GM12878 (cell line): ENCODE measurements around the gene GNB5. TPM values are rescaled to one million over a fixed set of nuclear protein-coding genes. Genes with fewer than 3 reads are reported as not detected.

Source experiments
- ATAC-seq: fragments of 200-7000 bp; cut with Tn5 transposase; 3 replicates; pipeline ENCODE4 v1.9.1; 2020; ENCODE audit warnings: mild to moderate bottlenecking, moderate library complexity
- BruUV-seq: library from RNA; stranded (reverse); fragments of 400-500 nt; replicated peaks from 2 replicates; lab custom pipeline; 2021; lab: Mats Ljungman, UMichigan
- CTCF ChIA-PET: fragments of 300-600 bp; sonication (Branson Sonifier 250); formaldehyde crosslinking; extraction: SDS; loops from one replicate; lab custom pipeline; 2021; ENCODE audit warnings: inconsistent platforms; lab: Yijun Ruan, JAX
- POLR2A ChIA-PET: fragments of 350-600 bp; formaldehyde crosslinking; extraction: SDS; loops from one replicate; lab custom pipeline; 2021; ENCODE audit warnings: inconsistent platforms; lab: Charles Lee
- RAD21 ChIA-PET: fragments of 300-600 bp; sonication (Branson Sonifier 250); formaldehyde crosslinking; loops from one replicate; lab custom pipeline; 2023; ENCODE audit warnings: antibody characterized with exemption; ENCODE audit not compliant: unreplicated experiment; lab: Charles Lee
- SMC1A ChIA-PET: fragments of 300-600 bp; sonication (Branson Sonifier 250); formaldehyde crosslinking; loops from one replicate; lab custom pipeline; 2023; ENCODE audit not compliant: unreplicated experiment, uncharacterized antibody; lab: Charles Lee
- DNase-seq: peaks from one replicate; pipeline ENCODE4 v3.0.0-alpha.2; 2011; ENCODE audit warnings: low read depth, low spot score
- FAIRE-seq: peaks from 3 replicates; lab custom pipeline; 2011; peaks lifted over from hg19 to GRCh38; lab: Jason Lieb, UNC
- H2AFZ ChIP-seq: 2 replicates; pipeline ENCODE4 v1.6.0; 2011; ENCODE audit warnings: low read depth, low read length, control low read depth; ENCODE audit not compliant: control insufficient read depth
- H3K27ac ChIP-seq: 2 replicates; pipeline ENCODE4 v1.5.1; 2011; ENCODE audit warnings: control low read depth; ENCODE audit not compliant: control insufficient read depth, insufficient read depth
- H3K27me3 ChIP-seq, 2 experiments: replicated peaks in 1 of 2; 2 replicates each; pipeline versions ENCODE4 v1.6.0 to v1.6.1; 2011; ENCODE audit warnings: low read length in 1 of 2; ENCODE audit not compliant: control insufficient read depth in 2 of 2, insufficient read depth in 2 of 2
- H3K36me3 ChIP-seq, 2 experiments: 2 replicates each; pipeline ENCODE4 v1.5.1; 2011; ENCODE audit warnings: low read length in 1 of 2; ENCODE audit not compliant: control insufficient read depth in 2 of 2, insufficient read depth in 2 of 2
- H3K4me1 ChIP-seq: 2 replicates; pipeline ENCODE4 v1.6.1; 2011; ENCODE audit warnings: mild to moderate bottlenecking, low read length, moderate library complexity, mixed read lengths; ENCODE audit not compliant: control insufficient read depth, insufficient read depth
- H3K4me2 ChIP-seq: 2 replicates; pipeline ENCODE4 v1.6.0; 2011; ENCODE audit warnings: control low read depth; ENCODE audit not compliant: control insufficient read depth, insufficient read depth
- H3K4me3 ChIP-seq: fragments of 200-600 bp; sonication (generic); 2 replicates; pipeline ENCODE4 v1.5.1; 2016
- H3K79me2 ChIP-seq: 2 replicates; pipeline ENCODE4 v1.6.0; 2011; ENCODE audit warnings: low read length; ENCODE audit not compliant: control insufficient read depth, insufficient read depth
- H3K9ac ChIP-seq: 2 replicates; pipeline ENCODE4 v1.8.0; 2011; ENCODE audit warnings: low read length, control low read depth, mixed read lengths; ENCODE audit not compliant: control insufficient read depth, insufficient read depth
- H3K9me3 ChIP-seq: replicated peaks from 3 replicates; pipeline ENCODE4 v1.5.1; 2011; ENCODE audit warnings: mild to moderate bottlenecking, low read length; ENCODE audit not compliant: control insufficient read depth, insufficient read depth
- H4K20me1 ChIP-seq: 2 replicates; pipeline ENCODE4 v1.6.0; 2011; ENCODE audit not compliant: control insufficient read depth, insufficient read depth
- ATF7 ChIP-seq: fragments of 450-650 bp; IDR thresholded peaks from 2 replicates; pipeline ENCODE4 v1.6.1; 2016; ENCODE audit warnings: low read depth, mild to moderate bottlenecking
- HCFC1 ChIP-seq: fragments of 150-350 bp; IDR thresholded peaks from 2 replicates; pipeline ENCODE4 v1.6.1; 2014; ENCODE audit warnings: low read length
- NFXL1 ChIP-seq: fragments of 450-650 bp; IDR thresholded peaks from 2 replicates; pipeline ENCODE4 v1.6.1; 2017; ENCODE audit warnings: antibody characterized with exemption, mild to moderate bottlenecking, borderline replicate concordance
- RAD21 ChIP-seq: IDR thresholded peaks from 2 replicates; pipeline ENCODE4 v1.6.1; 2011; ENCODE audit warnings: mild to moderate bottlenecking, low read depth, low read length, moderate library complexity; ENCODE audit not compliant: insufficient read depth
- SMC3 ChIP-seq: IDR thresholded peaks from 2 replicates; pipeline ENCODE4 v1.6.1; 2011; ENCODE audit warnings: low read length, improper control_type of control experiment, borderline replicate concordance
- STAT1 ChIP-seq: fragments of 450-650 bp; conservative IDR thresholded peaks from 2 replicates; pipeline ENCODE4 v1.6.1; 2014; ENCODE audit warnings: antibody characterized with exemption, mild to moderate bottlenecking
- WRNIP1 ChIP-seq: IDR thresholded peaks from 2 replicates; pipeline ENCODE4 v1.6.1; 2011; ENCODE audit warnings: low read depth, low read length, improper control_type of control experiment, borderline replicate concordance
- WGBS: methylation state at CpG from one replicate; pipeline ENCODE4 v1.1.6; 2016; ENCODE audit warnings: low lambda C conversion rate; ENCODE audit not compliant: insufficient replicate concordance, insufficient coverage; ENCODE audit errors: missing lambda C conversion rate; 5-methylcytosine and 5-hydroxymethylcytosine counted together
- in situ Hi-C: fragments of 300-500 bp; cut with MboI; formaldehyde crosslinking; loops from 9 replicates; pipeline ENCODE4 v1.14.3; 2018; ENCODE audit warnings: mixed read lengths
- intact Hi-C: fragments of 100-400 bp; cut with micrococcal nuclease; formaldehyde crosslinking; loops from one replicate; pipeline ENCODE4 v1.14.2; 2022; ENCODE audit not compliant: unreplicated experiment
- polyA plus RNA-seq, 11 experiments: library from polyadenylated mRNA; depleted of rRNA in 4 of 11; unstranded in 6 of 11; stranded (reverse) in 5 of 11; fragments of >200 nt; fragmentation: Nextera tagmentation in 4 of 11; fragmentation: Illumina TruSeq in 1 of 11; extraction: Ambion mirVana in 4 of 11; extraction: Trizol in 1 of 11; gene quantifications; 1 replicate in 1 of 11; 2 replicates in 10 of 11; pipeline versions ENCODE4 v1.2.1 to v1.2.3, GENCODE V29; 2011 to 2016; ENCODE audit warnings: inconsistent platforms in 2 of 11, missing spikeins in 2 of 11, low read depth in 1 of 11
- total RNA-seq, 4 experiments: library from RNA; depleted of rRNA in 3 of 4; stranded (reverse); fragments of >200 nt in 3 of 4; fragmentation: Illumina TruSeq in 1 of 4; extraction: Trizol in 1 of 4; gene quantifications; 2 replicates each; pipeline versions ENCODE4 v1.2.1 to v1.2.3, GENCODE V29; 2013 to 2021
- TF ChIP-seq, protein P1 (sequence below): fragments of 450-650 bp; conservative IDR thresholded peaks from 2 replicates; pipeline ENCODE4 v1.6.1; 2017; ENCODE audit warnings: mild to moderate bottlenecking, moderate library complexity
- TF ChIP-seq, protein P2 (sequence below), 3 experiments: IDR thresholded peaks in 2 of 3; conservative IDR thresholded peaks in 1 of 3; 2 replicates each; pipeline ENCODE4 v1.5.1; 2011; ENCODE audit warnings: low read depth in 3 of 3, low read length in 3 of 3, mild to moderate bottlenecking in 3 of 3, control low read depth in 2 of 3, moderate library complexity in 2 of 3, inconsistent platforms in 1 of 3, mixed read lengths in 1 of 3; ENCODE audit not compliant: control insufficient read depth in 2 of 3, insufficient read depth in 1 of 3; ENCODE audit errors: extremely low read depth in 1 of 3

GNB5 gene
- total and polyA plus RNA-seq, 10 of the 15 experiments (the other 5 are each of a cell fraction or from before 2014, with no cell fraction given), result 2.4 to 25.9 (median 15.2) TPM

DNA sequence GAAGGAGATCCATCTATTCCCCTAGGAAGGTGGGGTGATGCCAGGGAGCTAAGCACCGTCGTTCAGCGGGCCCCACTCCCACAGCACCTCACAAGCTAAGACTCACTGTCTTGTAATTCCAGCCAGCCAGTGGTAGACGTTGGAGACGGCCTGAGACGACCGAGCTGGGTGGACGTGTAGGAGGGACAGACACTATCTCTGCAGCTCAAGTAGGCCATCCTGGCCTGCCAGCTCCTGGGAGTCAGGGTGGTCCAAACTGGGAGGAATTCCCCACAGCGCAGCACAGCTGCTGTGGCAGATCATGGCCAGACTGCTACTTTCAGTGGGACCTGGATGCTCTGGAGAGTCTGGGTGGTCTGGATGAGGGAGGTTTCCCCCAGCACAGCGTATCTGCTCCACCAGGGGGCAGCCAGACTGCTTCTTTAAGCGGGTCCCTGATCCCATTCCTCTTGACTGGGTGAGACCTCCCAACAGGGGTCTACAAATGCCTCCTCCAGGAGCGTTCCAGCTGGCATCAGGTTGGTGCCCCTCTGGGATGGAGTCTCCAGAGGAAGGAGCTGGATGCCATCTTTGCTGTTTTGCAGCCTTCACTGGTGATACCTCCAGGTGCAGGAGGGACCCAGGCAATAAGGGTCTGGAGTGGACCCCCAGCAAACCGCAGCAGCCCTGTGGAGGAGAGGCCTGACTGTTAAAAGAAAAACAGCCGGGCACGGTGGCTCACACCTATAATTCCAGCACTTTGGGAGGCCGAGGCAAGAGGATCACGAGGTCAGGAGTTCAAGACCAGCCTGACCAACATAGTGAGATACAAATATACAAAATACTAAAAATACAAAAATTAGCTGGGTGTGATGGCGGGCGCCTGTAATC is 27.6 kb downstream of the GNB5 start:
- BruUV-seq, result no TSS peak
- no peak for DNase-seq
- WGBS, result 91% methylated on average over 19 of the region's 19 CpGs
- ChIA-PET SMC1A (interaction anchor here (0.9 to 3.6 kb wide), 4 partner anchors 19 to 64 kb away, joined by 3 to 11 read pairs (median 8); no protein-coding TSS in a partner anchor), RAD21 (no interaction called here), CTCF (interaction anchor here (1.0 to 4.7 kb wide), 10 partner anchors 9 to 340 kb away, joined by 3 to 38 read pairs (median 3); no protein-coding TSS in a partner anchor), POLR2A (interaction anchor here (0.7 kb wide), 1 partner anchor 49 kb away, joined by 8 read pairs; no protein-coding TSS in a partner anchor)
- ATAC-seq, result peak; percentile 71
- intact Hi-C loops (no loop called here), in situ Hi-C loops (no loop called here)
- H3K4me1 ChIP-seq, result no peaks in the 10 kb centered on the region
- no peak for FAIRE-seq
- no peaks in the 10 kb centered on the region for H3K9me3 ChIP-seq
- no peaks in the 10 kb centered on the region; a peak in 1 of 4 replicates for H3K36me3 ChIP-seq
- no peak overlapping the region for H3K27ac ChIP-seq
- no peaks in the 10 kb centered on the region for H3K79me2 ChIP-seq
- H2AFZ ChIP-seq, result no peak overlapping the region
- no peak overlapping the region for H3K4me3 ChIP-seq
- H3K4me2 ChIP-seq, result no peak overlapping the region
- no peak overlapping the region for H3K9ac ChIP-seq
- H4K20me1 ChIP-seq, result no peaks in the 10 kb centered on the region
- no peaks in the 10 kb centered on the region for H3K27me3 ChIP-seq
- TF ChIP-seq ATF7 (no peak), RAD21 (0 out of 2 replicates have a peak, but pooled peaks have one; percentile 14), HCFC1 (no peak), WRNIP1 (no peak), SMC3 (peak; percentile 7; the same call in 1 of the 2 replicates), NFXL1 (no peak), STAT1 (no peak)
- TF ChIP-seq, protein P1, sequence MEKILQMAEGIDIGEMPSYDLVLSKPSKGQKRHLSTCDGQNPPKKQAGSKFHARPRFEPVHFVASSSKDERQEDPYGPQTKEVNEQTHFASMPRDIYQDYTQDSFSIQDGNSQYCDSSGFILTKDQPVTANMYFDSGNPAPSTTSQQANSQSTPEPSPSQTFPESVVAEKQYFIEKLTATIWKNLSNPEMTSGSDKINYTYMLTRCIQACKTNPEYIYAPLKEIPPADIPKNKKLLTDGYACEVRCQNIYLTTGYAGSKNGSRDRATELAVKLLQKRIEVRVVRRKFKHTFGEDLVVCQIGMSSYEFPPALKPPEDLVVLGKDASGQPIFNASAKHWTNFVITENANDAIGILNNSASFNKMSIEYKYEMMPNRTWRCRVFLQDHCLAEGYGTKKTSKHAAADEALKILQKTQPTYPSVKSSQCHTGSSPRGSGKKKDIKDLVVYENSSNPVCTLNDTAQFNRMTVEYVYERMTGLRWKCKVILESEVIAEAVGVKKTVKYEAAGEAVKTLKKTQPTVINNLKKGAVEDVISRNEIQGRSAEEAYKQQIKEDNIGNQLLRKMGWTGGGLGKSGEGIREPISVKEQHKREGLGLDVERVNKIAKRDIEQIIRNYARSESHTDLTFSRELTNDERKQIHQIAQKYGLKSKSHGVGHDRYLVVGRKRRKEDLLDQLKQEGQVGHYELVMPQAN, result no peak
- TF ChIP-seq, protein P2, sequence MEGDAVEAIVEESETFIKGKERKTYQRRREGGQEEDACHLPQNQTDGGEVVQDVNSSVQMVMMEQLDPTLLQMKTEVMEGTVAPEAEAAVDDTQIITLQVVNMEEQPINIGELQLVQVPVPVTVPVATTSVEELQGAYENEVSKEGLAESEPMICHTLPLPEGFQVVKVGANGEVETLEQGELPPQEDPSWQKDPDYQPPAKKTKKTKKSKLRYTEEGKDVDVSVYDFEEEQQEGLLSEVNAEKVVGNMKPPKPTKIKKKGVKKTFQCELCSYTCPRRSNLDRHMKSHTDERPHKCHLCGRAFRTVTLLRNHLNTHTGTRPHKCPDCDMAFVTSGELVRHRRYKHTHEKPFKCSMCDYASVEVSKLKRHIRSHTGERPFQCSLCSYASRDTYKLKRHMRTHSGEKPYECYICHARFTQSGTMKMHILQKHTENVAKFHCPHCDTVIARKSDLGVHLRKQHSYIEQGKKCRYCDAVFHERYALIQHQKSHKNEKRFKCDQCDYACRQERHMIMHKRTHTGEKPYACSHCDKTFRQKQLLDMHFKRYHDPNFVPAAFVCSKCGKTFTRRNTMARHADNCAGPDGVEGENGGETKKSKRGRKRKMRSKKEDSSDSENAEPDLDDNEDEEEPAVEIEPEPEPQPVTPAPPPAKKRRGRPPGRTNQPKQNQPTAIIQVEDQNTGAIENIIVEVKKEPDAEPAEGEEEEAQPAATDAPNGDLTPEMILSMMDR (IDR thresholded peaks at IDR 0.05 in 2 of 3, conservative IDR thresholded peaks at IDR 0.05 in 1 of 3; ENCODE audit: control insufficient read depth in 2 of 3, extremely low read depth in 1 of 3, insufficient read depth in 1 of 3, low read depth in 3 of 3, low read length in 3 of 3), result peak; percentile 15 to 43 (median 32); a peak in 4 of 6 replicates
